NCI-H524 treated with DMSO at 0.1 percent for 48 hours (cell line): Measurements from ENCODE around the gene IGFL2.
"Not testable (repeated sequence)": the region's sequence is repeated elsewhere in the genome, so short reads cannot be mapped to it uniquely, and the experiment has no call there.

Experiments
- DNase-seq: peaks from one replicate; lab custom pipeline; 2025; lab: John Stamatoyannopoulos, UW

IGFL2 gene

GRCh38 chr19:46142294-46142693, 5.7 kb upstream of the IGFL2 start:
- DNase-seq = no peak

- no peak for DNase-seq
Measured at GRCh38 chr19:46144756-46145155, 3.3 kb upstream of the IGFL2 start.

- no peak for DNase-seq
Measured at GRCh38 chr19:46147166-46147740, 785 bp upstream of the IGFL2 start.

- DNase-seq = no peak
Measured at GRCh38 chr19:46150606-46151005, 2.6 kb downstream of the IGFL2 start.

- no peak for DNase-seq
Measured at GRCh38 chr19:46155237-46155636, 7.2 kb downstream of the IGFL2 start.

GRCh38 chr19:46159418-46160232, 11.6 kb downstream of the IGFL2 start:
- DNase-seq = no peak

GRCh38 chr19:46160233-46160775, 12.3 kb downstream of the IGFL2 start:
- no peak for DNase-seq

- DNase-seq = not testable (repeated sequence)
Measured at GRCh38 chr19:46161642-46162257, 13.7 kb downstream of the IGFL2 start.

GRCh38 chr19:46162731-46163130, 14.7 kb downstream of the IGFL2 start:
- DNase-seq = no peak

GRCh38 chr19:46173886-46174480, 25.9 kb downstream of the IGFL2 start:
- no peak for DNase-seq

- no peak for DNase-seq
Measured at GRCh38 chr19:46176116-46176860, 28.2 kb downstream of the IGFL2 start.

GRCh38 chr19:46179076-46179759, 31.2 kb downstream of the IGFL2 start:
- DNase-seq = no peak

- no peak for DNase-seq
Measured at GRCh38 chr19:46180701-46181387, 32.8 kb downstream of the IGFL2 start.

- DNase-seq = no peak
Measured at GRCh38 chr19:46181388-46181779, 33.3 kb downstream of the IGFL2 start.

GRCh38 chr19:46182476-46182875, 34.4 kb downstream of the IGFL2 start:
- no peak for DNase-seq

GRCh38 chr19:46184775-46185710, 37.0 kb downstream of the IGFL2 start:
- not testable (repeated sequence) for DNase-seq

- DNase-seq = no peak
Measured at GRCh38 chr19:46186101-46186716, 38.2 kb downstream of the IGFL2 start.

- no peak for DNase-seq
Measured at GRCh38 chr19:46186717-46187101, 38.7 kb downstream of the IGFL2 start.
